A673 (cell line): ENCODE results near the gene HMG20B.

Experiments
- EZH2 ChIP-seq: fragments of 200-600 bp; sonication (generic); IDR thresholded peaks from 2 replicates; pipeline ENCODE4 v1.6.1; 2017; ENCODE audit warnings: borderline replicate concordance, low read depth, mild to moderate bottlenecking, mixed read lengths, antibody characterized with exemption, low read length; ENCODE audit not compliant: poor library complexity, severe bottlenecking
- TF ChIP-seq, protein P1 (sequence below): fragments of 300-800, 200-600 bp; sonication (generic); conservative IDR thresholded peaks from 2 replicates; pipeline ENCODE4 v1.5.1; 2017; ENCODE audit warnings: low read depth, mild to moderate bottlenecking, antibody characterized with exemption, low read length, moderate library complexity, mixed read lengths

DNA sequence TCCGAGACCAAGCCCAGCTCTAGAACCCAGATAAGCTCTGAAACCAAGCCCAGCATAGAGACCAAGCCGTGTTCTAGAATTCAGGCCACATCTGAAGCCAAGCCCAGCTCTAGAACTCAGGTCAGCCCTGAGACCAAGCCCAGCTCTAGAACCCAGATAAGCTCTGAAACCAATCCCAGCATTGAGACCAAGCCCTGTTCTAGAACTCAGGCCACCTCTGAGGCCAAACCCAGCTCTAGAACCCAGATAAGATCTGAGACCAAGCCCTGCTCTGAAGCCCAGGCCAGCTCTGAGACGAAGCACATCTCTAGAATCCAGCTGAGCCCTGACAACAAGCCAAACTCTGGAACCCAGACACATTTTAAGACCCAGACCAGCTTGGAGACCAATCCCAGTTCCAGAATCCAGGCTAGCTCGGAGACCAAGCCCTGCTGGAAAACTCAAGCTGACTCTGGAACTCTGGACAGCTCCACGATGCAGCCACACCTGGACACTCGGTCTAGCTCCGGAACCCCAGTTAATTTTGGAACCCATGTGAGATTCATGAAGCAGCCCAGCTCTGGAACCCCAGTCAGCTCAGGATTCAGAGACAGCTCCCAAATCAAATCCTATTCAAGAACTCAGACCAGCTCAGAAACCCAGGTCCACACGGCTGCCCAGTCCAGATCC, 18.4 kb downstream of the HMG20B start:
- TF ChIP-seq, protein P1, sequence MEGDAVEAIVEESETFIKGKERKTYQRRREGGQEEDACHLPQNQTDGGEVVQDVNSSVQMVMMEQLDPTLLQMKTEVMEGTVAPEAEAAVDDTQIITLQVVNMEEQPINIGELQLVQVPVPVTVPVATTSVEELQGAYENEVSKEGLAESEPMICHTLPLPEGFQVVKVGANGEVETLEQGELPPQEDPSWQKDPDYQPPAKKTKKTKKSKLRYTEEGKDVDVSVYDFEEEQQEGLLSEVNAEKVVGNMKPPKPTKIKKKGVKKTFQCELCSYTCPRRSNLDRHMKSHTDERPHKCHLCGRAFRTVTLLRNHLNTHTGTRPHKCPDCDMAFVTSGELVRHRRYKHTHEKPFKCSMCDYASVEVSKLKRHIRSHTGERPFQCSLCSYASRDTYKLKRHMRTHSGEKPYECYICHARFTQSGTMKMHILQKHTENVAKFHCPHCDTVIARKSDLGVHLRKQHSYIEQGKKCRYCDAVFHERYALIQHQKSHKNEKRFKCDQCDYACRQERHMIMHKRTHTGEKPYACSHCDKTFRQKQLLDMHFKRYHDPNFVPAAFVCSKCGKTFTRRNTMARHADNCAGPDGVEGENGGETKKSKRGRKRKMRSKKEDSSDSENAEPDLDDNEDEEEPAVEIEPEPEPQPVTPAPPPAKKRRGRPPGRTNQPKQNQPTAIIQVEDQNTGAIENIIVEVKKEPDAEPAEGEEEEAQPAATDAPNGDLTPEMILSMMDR, result no peak
- no peak for TF ChIP-seq EZH2
